Fibroblast of skin of left quadriceps (primary cell): ENCODE data around the gene MBLAC2.

Experiments
- DNase-seq, 2 experiments: peaks; one replicate each; pipeline ENCODE4 v3.0.0-alpha.2; 2013; ENCODE audit warnings: low read depth in 2 of 2

MBLAC2 gene

DNA sequence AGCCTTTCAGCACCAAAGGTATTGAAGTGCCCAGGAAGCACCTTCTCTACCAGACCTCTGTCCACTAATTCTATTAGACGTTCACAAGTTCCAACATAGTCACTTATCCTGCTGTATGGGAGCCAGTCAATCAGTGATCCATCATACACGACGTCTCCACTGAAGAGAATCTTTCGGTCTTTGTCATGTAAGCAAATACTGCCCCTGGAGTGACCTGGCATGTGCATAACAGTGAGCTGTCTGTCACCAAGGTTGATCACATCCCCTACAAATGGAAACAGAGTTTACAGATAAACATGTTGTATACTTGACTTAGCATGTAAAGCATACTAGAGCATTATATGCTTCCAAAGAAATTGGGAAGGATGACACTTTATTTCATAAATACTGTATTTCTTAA lies 13.3 kb downstream of the MBLAC2 start:
- DNase-seq = no peak

DNA sequence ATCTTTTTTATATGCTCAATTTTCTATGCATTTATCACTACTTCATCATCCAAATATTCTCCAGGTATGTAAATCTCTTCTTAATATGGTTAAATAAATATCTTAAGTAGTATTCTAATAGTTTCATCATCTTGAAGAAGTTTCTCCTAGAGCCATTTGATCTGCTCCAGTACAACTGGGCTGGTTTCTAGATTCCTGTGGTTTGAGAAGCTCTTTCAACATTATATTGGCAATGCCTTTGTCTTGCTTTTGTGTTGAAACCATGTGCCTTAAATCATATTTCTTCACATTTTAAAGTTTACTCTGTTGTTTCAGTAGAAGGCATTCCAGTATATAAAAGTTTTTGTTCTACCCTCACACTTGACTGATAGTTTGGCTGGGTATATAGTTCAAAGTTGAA lies 27.6 kb downstream of the MBLAC2 start:
- peak; percentile 28 to 29 for DNase-seq

DNA sequence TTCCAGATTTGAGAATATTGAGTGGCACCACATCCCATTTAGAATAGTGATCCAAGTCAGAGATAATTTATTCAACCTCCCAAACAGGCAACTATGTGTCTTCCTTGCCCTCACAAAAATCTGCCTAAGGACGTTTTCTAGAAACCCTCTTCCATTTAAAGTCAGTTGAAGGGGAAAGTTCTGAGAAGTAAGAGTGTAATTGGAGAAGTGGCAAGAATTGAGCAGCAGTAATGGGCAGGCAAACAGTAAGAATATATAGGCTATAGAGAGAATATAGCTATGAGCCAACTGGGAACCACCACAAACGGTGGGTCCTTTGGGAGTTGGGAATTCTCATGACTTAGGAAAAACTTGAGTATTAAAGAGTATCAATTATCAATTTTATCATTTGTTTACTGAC lies 33.9 kb downstream of the MBLAC2 start:
- DNase-seq = no peak

DNA sequence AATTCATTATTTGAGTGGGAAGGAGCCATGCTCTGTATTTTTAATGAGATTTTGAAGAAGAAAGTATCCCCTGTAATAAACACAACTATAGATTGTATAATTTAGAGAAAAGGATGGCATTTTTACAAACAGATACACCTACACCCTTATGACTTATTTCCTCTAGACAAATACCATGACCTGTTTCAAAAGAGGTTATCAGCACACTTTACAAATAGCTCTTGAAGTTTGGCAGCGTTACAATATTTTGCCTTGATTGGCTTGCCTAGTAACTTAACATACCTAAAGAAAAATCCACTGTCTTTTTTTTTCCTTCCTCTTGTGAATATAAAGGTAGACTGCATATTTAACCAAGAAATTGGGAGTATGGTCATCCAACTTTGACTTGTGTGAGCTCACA lies 36.5 kb downstream of the MBLAC2 start:
- no peak for DNase-seq

- DNase-seq = no peak
These were observed 36.9 kb downstream of the MBLAC2 start for GRCh38 chr5:90437663-90438062.

DNA sequence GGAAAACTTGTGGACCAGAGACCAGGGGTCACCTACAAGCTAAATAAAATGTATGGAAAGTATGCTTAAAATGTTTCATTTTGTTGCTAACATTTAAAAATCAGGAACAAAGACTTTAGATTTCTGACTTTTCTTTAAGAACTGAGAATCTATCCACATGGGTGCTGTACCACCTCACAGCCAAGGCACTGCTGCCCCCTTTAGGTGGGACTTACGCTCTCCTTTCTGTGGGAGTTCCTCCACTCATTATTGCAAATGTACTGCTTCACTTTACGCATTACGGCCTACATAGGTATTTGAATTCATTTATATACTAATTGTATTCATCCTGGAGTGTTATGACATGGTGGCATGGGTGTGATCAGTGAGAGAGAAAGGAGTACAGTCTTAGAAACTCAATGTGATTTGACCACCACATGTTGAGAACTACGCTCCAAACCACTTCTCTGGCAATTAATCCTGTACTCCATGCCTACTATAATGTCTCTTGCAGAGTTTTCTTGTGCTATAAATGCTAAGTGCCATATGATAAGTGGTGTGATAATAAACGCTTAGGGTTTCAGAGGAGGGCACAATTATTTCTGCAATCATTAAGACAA lies 40.4 kb downstream of the MBLAC2 start:
- DNase-seq = peak in 1 of 2 experiments; percentile 14

- no peak for DNase-seq
These were observed 50.3 kb downstream of the MBLAC2 start for GRCh38 chr5:90424245-90424644.

DNA sequence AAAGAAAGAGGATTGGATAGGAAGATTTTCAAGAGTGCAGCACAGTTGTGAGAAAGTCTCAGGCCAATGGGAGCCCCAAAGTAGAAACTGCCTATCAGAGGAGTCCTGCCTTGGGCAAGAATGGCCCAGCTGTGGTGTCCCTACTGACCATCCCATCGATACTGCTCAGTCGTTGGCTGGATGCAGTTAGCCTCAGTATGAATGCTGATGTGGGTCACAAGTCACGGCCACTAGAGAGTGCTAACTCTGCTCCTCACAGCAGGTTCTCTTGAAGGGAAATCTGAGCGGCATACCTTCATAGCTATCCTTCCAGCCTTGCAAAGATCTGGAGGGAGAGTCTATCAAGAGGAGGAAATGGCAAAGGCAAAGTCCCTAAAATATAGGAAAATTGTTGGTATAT lies 53.4 kb downstream of the MBLAC2 start:
- no peak for DNase-seq

DNA sequence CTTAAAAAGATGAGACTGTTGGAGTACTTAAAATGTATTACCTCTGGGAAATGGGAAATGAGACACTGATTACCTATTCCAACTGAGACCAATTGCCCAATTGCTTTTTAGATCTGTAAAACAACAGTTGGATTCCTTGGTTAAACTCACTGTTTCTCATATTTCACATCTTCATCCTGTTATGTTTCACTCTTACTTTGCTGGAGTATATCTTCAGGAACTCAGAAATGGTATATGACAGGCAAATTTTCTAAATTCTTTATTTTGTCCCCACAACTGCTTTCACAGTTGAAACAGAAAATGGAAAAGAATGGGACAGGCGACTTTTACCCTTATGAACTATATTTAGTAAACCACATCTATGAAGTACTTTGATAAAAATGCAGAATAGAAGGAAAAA lies 56.4 kb downstream of the MBLAC2 start:
- DNase-seq = no peak

DNA sequence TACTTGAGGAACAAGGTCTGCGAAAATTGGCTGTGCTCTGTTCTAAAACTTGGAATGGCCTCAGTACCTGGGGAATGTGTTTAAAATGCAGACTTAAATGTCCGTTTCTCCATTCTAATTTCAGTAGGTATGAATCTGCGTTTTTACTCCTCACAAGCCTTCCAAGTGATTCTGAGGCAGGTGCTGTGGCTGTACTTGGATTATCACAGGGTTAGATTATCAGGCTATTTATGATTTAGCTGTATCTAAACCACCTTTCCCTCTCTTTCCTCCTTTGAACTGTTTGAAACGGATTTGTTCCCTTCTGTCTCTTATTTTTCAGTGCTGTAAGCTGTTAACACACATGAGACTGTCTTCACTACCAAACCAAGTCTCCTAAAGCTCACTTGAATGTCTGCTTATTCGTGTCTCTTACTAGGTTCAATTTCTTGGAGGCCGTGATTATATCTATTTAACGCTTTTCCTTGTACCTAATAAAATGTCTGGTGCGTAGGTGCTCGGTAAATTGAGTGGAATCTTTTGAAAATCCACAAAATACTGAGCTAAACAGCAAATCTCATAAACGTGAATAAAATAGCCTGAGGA lies 64.3 kb downstream of the MBLAC2 start:
- DNase-seq = no peak

- peak; percentile 95 for DNase-seq
These were observed 65.0 kb downstream of the MBLAC2 start, which contains the start of gene CETN3 for GRCh38 chr5:90409318-90410177. TSS of gene CETN3 (minus strand) at chr5:90409756. CDS start at chr5:90409661, 95 bp downstream.

DNA sequence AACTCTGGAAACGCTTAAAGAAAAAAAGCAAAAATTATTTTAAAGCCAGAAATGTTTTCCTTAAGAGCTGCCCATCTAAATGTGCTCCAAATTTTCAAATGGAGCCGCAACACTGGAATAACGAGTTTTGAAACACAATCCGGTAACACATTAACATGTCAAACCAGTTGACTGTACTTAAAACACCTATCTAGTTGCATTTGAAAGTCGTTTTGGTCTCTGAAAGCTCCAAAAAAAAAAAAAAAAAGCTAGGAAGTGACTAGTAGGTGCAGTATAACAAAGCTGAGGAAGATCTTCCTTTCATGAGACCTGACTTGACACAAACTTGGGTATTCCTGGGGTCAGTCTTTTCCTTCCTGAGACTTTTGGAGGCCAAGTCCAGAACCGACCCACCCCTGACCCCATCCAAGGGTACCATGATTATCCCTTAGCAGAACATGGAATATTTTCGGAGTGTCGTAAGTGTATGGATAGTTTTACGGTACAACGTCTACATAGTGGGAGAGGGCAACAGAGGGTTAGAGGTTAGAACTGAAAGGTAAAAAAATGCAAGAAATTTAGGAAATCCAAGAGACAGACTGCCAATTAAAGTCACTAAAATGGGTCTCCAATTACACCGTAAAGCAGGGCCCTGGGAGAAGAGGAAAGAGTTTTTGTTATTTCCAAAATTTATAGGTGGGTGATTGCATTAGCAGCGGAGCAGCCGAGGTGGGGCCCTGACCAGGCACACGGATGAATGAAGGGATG lies 65.8 kb downstream of the MBLAC2 start:
- DNase-seq = no peak
